HTERT RPE-1 (cell line): ENCODE data around the gene PLVAP.

Source experiments
- in situ Hi-C: fragments of 300-500 bp; cut with MboI; formaldehyde crosslinking; loops from 4 replicates; pipeline ENCODE4 v1.14.3; 2020; ENCODE audit warnings: low sequenced_read_pairs

The PLVAP gene

GRCh38 chr19:17323300-17323963, 53.7 kb downstream of the PLVAP start:
- in situ Hi-C loops, result no loop called here

- in situ Hi-C loops, result no loop called here
Observed at GRCh38 chr19:17322854-17323253, 54.3 kb downstream of the PLVAP start.

- in situ Hi-C loops, result no loop called here
Observed at GRCh38 chr19:17321655-17322489, 55.3 kb downstream of the PLVAP start.

GRCh38 chr19:17320435-17320834, 56.7 kb downstream of the PLVAP start:
- in situ Hi-C loops, result no loop called here

- in situ Hi-C loops, result no loop called here
Observed at GRCh38 chr19:17319473-17320238, 57.5 kb downstream of the PLVAP start.

GRCh38 chr19:17318966-17319365, 58.2 kb downstream of the PLVAP start:
- in situ Hi-C loops, result no loop called here

GRCh38 chr19:17314007-17314593, 63.0 kb downstream of the PLVAP start:
- in situ Hi-C loops, result no loop called here

GRCh38 chr19:17312189-17313113, 64.7 kb downstream of the PLVAP start:
- in situ Hi-C loops, result no loop called here

- in situ Hi-C loops, result no loop called here
Observed at GRCh38 chr19:17311455-17312188, 65.5 kb downstream of the PLVAP start.

GRCh38 chr19:17309965-17310461, 67.1 kb downstream of the PLVAP start:
- in situ Hi-C loops, result no loop called here

- in situ Hi-C loops, result no loop called here
Observed at GRCh38 chr19:17309198-17309964, 67.8 kb downstream of the PLVAP start, which contains the start of gene DDA1. TSS of gene DDA1 (plus strand) at chr19:17309563. CDS start at chr19:17309655, 92 bp downstream.

- in situ Hi-C loops, result no loop called here
Observed at GRCh38 chr19:17307876-17308377, 69.2 kb downstream of the PLVAP start.

- in situ Hi-C loops, result no loop called here
Observed at GRCh38 chr19:17306285-17306714, 70.8 kb downstream of the PLVAP start.

GRCh38 chr19:17305517-17306284, 71.4 kb downstream of the PLVAP start, which contains the start of gene MRPL34:
TSS of gene MRPL34 (plus strand) at chr19:17305872. CDS start at chr19:17305893, 21 bp downstream.
- in situ Hi-C loops, result no loop called here

GRCh38 chr19:17305216-17305516, 72.0 kb downstream of the PLVAP start:
- in situ Hi-C loops, result no loop called here

- in situ Hi-C loops, result no loop called here
Observed at GRCh38 chr19:17304386-17305215, 72.5 kb downstream of the PLVAP start.

GRCh38 chr19:17303940-17304267, 73.2 kb downstream of the PLVAP start:
- in situ Hi-C loops, result no loop called here
